Fibroblast of villous mesenchyme (primary cell): ENCODE measurements around the gene SLC22A2. TPM values are rescaled to one million over a fixed set of nuclear protein-coding genes. Genes with fewer than 3 reads are reported as not detected.

ENCODE experiments used
- DNase-seq: peaks from one replicate; pipeline ENCODE4 v3.0.0-alpha.2; 2010; ENCODE audit warnings: low read depth
- H3K4me3 ChIP-seq: 2 replicates; pipeline ENCODE4 v1.5.1; 2011; ENCODE audit warnings: low read depth, mild to moderate bottlenecking, low read length
- CTCF ChIP-seq: IDR thresholded peaks from 2 replicates; pipeline ENCODE4 v1.5.1; 2012; ENCODE audit warnings: low read depth, mild to moderate bottlenecking, low read length; ENCODE audit not compliant: insufficient read depth
- total RNA-seq: library from RNA; depleted of rRNA; stranded (reverse); fragments of >200 nt; gene quantifications from 2 replicates; pipeline ENCODE4 v1.2.3, GENCODE V29; 2012

The SLC22A2 gene
- total RNA-seq, 1 donor: under 0.01 TPM

GRCh38 chr6:160273750-160274149 lies 15.1 kb upstream of the SLC22A2 start:
- no peak for TF ChIP-seq CTCF
- no peak for DNase-seq
- no peak overlapping the region for H3K4me3 ChIP-seq

- no peak overlapping the region for H3K4me3 ChIP-seq
- no peak for TF ChIP-seq CTCF
- no peak for DNase-seq
Observed at GRCh38 chr6:160273196-160273595, 14.6 kb upstream of the SLC22A2 start.

GRCh38 chr6:160272707-160273106 lies 14.1 kb upstream of the SLC22A2 start:
- DNase-seq: no peak
- no peak for TF ChIP-seq CTCF

GRCh38 chr6:160270347-160270746 lies 11.7 kb upstream of the SLC22A2 start:
- no peak for TF ChIP-seq CTCF
- DNase-seq: no peak
- no peak overlapping the region for H3K4me3 ChIP-seq

More at GRCh38 chr6:160272707-160273106, 14.1 kb upstream of the SLC22A2 start:
- H3K4me3 ChIP-seq: no peak overlapping the region

- no peak for TF ChIP-seq CTCF
- no peak for DNase-seq
- H3K4me3 ChIP-seq: no peak overlapping the region
Observed at GRCh38 chr6:160269771-160270170, 11.2 kb upstream of the SLC22A2 start.

- no peak for TF ChIP-seq CTCF
- H3K4me3 ChIP-seq: no peak overlapping the region
- no peak for DNase-seq
Observed at GRCh38 chr6:160269023-160269521, 10.5 kb upstream of the SLC22A2 start.

- TF ChIP-seq CTCF: no peak
- no peak overlapping the region for H3K4me3 ChIP-seq
- no peak for DNase-seq
Observed at GRCh38 chr6:160267102-160267501, 8.5 kb upstream of the SLC22A2 start.
